Measurements from ENCODE around the gene NRARP.

- TF ChIP-seq REST (IDR thresholded peaks at IDR 0.05; ENCODE audit: low read depth) (no peak), YY1 (IDR thresholded peaks at IDR 0.05; ENCODE audit: low read depth) (no peak), EGR1 (IDR thresholded peaks at IDR 0.05) (no peak), EP300 (IDR thresholded peaks at IDR 0.05; ENCODE audit: borderline replicate concordance) (no peak), USF1 (IDR thresholded peaks at IDR 0.05) (no peak), TCF12 (IDR thresholded peaks at IDR 0.05; ENCODE audit: low read depth) (no peak), NFIC (IDR thresholded peaks at IDR 0.05) (no peak), TEAD4 (IDR thresholded peaks at IDR 0.05) (no peak), RAD21 (IDR thresholded peaks at IDR 0.05; ENCODE audit: low read depth) (no peak), CEBPB (IDR thresholded peaks at IDR 0.05) (no peak)
- TF ChIP-seq, protein P1, sequence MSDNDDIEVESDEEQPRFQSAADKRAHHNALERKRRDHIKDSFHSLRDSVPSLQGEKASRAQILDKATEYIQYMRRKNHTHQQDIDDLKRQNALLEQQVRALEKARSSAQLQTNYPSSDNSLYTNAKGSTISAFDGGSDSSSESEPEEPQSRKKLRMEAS (IDR thresholded peaks at IDR 0.05) = no peak
These were observed 23.9 kb downstream of the NRARP start for GRCh38 chr9:137278061-137278701.
